ENCODE measurements around the gene SGO1.
"Not testable (repeated sequence)": the region's sequence is repeated elsewhere in the genome, so short reads cannot be mapped to it uniquely, and the experiment has no call there.

Gene SGO1

DNA sequence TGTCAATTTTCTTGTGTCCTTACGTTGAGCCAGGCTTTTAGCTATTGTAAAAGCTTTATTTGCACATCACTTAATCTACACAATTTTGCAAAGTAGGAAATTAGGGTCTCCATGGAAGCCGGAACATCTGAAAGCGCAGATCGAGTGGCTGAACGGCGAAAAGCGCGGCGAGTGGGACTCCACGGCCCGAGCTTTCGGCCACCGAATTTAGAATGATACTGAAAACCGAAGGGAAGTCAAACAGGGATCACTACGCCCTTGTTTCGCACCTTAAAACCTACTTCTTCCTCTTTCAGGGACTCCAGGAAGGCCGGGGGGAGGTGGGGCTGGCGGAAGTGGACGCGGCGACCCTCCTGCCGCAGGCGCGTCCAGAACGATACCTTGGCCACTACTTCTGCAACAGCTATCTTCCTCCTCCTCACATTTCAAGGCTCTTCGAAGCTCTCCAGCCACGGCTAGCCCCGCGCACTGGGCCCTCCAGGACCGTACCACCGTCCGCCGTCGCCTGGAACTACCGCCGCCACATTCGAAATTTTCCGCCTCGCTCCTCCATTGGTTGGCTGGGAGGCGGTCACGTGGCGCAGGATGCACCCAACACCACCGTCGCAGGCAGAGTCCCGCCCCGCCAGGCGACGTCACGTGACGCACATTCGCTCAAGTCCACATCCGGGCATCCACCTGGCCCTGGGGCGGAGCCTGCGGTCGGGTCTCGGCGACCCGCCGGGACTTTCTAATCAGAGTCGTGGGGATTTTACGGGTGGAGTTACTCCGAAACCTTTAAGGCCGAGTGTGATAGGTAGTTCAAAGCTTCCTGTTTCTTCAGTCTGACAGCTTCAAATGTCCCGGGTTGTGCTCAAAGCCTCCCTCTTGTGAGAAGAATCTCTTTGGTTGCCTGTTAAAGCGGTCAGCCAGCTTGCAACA lies at the start of gene SGO1:
Gene SGO1 (minus strand): TSS at position 528 of the 921 bp plus-strand sequence. CDS start 2,179 bp downstream, outside the sequence.
- peak; percentile 98 for DNase-seq (ENCODE audit: low spot score)

DNA sequence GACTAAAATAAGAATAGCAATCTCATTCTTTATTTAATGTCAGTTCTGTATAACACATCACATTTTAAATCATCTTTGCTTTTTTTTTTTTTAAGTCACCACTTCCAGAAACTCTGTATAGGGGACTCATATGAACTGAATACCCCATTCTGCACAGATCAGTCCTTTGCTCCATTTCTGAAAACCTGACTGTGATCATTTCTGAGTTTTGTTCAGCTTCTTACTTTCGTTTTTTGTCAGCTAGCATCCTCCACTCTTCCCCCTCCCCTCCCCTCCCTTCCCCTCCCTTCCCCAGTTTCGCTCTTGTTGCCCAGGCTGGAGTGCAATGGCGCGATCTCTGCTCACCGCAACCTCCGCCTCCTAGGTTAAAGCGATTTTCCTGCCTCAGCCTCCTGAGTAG lies 49.8 kb upstream of the SGO1 start:
- no peak for DNase-seq (ENCODE audit: low spot score)

DNA sequence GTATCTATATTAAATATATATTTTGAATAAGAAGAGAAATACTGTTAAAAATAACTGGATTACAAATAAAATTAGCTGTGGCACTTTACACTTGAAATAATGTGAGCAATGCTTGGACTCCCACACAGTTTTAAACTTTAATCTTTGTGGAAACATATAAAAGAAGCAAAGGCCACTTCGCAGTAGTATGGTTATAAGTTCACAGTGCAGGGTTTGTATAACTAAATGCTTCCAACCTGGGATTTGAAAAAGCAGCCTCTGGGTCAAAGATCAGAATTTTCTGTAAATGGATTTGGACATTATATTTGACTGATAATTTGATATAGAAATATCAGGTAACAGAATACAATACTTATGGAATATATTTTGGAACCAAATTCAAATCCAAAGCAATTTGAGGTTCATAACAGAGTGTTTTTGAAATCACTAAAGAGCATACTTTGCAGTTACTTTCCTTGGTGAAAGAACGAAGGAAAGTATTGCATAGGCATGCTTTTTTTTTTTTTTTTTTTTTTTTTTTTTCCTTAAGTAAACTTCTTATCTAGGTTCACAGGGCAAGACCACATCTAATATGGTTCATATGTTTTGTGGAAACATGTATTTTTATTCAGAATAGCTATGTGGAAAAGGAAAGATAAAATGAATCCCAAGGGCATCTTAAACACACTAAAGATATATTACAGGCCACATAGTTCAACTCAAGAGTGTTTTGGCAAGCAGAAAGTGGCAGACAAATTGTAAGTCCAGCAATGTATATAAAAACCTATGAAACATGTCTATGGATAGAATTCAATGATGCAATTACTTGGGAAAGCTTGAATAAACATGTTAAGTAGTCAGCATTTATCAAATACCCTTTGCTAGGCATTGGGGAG lies 47.1 kb upstream of the SGO1 start:
- no peak for DNase-seq (ENCODE audit: low spot score)

DNA sequence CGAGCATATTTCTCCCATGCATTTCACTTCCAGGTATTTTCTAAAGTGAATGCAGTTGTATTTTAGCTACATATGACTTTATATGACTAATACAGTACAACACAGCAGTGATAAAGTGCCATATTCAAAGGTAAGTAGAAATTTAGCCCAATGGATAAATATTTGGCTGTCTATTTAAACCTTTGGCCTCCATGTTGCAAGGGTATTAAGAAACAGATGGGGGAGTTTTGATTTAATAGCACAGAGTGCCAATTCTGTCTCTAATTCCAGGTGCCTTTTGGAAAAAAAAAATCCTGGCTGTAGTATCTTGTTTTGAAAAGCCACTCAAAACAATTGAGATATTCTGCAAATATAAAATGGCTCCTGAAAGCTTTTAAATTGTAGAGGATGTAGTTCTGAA lies 44.9 kb upstream of the SGO1 start:
- DNase-seq (ENCODE audit: low spot score), result peak; percentile 78

DNA sequence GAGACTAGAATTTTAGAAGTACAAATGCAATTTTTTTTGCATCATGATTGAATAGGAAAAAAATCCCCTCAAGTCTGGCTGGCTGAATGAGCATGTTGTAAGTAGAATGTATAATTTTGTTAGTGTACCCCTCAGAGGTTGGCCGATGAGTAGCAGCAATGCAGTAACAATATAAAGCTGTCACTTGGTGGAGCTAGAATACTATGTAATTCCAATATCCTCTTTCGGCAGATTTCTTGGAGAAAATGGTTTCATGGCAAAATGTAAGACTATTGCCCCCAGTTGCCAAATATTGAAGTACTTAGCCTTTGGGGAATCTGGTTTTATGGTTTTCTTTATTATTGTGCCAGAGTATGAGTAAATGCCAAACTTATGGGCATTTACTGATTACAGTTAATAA lies 39.8 kb upstream of the SGO1 start:
- peak; percentile 71 for DNase-seq (ENCODE audit: low spot score)

DNA sequence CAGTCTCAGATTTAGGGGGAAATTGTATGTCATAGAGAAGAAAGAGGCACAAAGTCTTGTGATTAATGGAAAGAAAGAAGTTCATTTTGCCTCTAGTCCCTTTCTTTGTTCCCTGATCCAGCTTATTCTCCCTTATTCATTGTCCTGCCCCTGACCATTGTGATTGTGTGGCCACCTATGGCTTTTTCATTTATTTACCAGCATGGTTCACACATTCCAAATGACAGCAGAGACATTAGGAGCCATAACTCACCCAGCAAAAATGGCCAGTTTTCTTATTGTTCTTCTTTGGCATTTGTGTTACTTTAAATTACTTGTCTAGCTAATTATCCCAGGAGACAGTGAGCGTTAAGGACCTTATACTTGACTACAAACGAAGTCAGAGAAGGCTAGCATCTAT lies 36.3 kb upstream of the SGO1 start:
- no peak for DNase-seq (ENCODE audit: low spot score)

DNA sequence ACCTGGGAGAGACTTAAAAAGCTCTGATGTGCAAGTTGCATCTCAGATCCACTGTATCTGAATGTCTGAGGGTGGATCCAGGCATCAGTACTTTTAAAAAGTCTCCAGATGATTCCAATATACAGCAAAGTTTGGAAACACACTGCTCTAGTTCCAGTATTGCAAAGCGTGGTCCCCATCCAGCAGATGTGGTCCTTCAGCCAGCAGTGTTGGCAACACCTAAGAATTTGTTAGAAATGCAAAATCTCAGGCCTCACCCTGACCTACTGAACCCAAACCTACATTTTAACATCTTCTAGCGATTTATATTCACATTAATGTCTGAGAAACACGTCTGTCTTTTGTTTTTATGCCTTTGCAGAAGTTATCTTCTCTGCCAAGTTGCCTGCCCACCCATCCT lies 32.2 kb upstream of the SGO1 start:
- DNase-seq (ENCODE audit: low spot score), result no peak

DNA sequence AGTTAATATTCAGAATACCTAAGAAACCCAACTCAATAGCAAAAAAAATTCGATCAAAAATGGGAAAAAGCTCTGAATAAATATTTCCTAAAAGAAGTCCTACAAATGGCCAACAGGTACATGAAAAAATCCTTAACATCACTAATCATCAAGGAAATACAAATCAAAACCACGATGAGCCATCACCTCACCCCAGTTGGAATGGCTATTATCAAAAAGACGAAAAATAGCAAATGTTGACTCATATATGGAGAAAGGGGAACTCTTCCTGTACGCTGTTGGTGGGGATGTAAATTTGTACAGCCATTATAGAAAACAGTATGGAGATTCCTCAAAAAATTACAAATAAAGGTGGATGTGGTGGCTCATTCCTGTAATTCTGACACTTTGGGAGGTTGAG lies 29.6 kb upstream of the SGO1 start:
- DNase-seq (ENCODE audit: low spot score), result no peak

DNA sequence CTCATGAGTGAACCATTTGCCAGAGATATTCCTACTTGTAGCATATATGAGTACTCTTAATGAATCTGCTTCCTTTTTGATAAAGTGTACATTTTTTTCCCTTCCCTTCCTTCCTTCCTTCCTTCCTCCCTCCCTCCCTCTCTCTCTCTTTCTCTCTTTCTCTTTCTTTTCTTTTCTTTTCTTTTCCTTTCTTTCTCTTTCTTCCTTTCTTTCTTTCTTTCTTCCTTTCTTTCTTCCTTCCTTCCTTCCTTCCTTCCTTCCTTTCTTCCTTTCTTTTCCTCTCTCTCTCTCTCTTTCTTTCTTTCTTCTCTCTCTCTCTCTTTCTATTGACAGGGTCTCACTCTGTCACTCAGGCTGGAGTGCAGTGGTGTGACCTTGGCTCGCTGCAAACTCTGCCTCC lies 27.5 kb upstream of the SGO1 start:
- DNase-seq (ENCODE audit: low spot score), result not testable (repeated sequence)

DNA sequence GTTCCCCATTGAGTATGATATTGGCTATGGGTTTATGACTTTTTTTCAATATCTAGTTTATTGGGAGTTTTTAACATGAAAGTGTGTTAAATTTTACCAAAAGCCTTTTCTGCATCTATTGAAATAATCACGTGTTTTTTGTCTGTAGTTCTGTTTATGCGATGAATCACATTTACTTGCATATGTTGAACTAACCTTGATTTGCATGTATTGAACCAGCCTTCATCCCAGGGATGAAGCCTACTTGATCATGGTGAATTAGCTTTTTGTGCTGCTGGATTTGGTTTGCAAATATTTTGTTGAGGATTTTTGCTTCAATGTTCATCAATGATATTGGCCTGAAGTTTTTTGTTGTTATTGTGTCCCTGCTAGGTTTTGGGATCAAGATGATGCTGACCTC lies 21.9 kb upstream of the SGO1 start:
- DNase-seq (ENCODE audit: low spot score), result not testable (repeated sequence)

DNA sequence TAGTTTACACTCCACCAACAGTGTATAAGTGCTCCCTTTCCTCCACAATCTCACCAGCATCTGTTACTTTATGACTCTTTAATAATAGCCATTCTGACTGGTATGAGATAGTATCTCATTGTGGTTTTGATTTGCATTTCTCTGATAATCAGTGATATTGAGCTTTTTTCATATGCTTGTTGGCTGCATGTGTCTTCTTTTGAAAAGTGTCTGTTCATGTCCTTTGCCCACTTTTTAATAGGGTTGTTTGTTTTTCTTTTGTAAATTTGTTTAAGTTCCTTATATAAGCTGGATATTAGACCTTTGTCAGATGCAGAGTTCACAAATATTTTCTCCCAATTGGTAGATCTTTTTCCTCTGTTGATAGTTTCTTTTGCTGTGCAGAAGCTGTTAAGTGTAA lies 19.9 kb upstream of the SGO1 start:
- DNase-seq (ENCODE audit: low spot score), result not testable (repeated sequence)

DNA sequence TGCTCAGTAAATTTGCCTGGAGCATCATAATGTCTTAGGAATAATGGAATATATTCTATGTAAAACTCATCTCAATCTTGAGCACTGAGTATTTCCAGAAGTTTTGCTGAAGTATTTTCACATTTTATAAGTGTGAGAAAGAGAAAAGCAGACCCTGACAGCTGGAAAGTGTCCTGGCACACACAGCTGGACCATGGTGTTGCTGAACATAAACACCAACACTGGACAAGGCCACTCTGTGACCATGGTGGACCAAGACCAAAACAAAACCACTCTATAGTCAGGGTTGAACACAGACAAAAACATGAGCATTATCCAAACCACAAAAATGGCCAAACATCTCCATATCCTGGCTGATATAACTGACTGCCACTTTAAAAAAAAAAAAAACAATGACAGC lies 15.1 kb upstream of the SGO1 start:
- DNase-seq (ENCODE audit: low spot score), result no peak

DNA sequence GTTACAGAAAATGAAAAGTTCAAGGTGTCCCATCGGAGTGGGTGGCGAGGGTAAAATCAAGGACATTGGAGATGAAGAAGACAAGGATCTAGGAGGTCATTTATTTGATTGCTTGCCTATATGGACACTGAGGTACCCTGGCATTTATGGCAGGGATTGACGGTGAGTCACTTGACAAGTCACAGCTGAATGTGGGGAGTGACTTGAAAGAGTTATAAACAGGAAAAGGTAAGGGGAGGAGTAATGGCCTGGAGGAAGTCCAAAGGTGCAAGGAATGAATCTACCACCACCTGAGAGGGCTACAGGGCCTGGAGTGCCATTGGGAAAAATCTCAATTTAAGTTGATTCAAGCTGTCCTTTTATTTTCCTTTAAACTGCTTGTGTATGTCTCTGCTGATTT lies 11.8 kb upstream of the SGO1 start:
- DNase-seq (ENCODE audit: low spot score), result no peak

DNA sequence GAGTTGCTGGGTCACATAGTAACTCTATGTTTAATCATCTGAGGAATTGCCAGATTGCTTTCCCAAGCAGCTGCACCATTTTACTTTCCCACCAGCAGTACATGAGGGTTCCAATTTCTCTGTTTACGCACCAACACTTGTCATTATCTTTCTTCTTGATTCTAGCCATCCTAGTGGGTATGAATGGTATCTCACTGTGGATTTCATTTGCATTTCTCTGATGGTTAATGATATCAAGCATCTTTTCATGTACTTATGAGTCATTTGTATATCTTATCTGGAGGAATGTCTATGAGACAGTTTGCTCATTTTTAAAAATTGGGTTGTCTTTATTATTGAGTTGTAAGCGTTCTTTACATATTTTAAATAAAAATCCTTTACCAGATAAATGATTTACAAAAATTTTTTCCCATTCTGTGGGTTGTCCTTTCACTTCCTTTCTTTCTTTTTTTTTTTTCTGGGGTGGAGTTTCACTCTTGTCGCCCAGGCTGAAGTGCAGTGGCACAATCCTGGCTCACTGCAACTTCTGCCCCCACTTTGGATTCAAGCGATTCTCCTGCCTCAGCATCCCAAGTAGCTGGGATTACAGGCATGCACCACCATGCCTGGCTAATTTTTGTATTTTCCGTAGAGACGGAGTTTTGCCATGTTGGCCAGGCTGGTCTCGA lies 8.9 kb upstream of the SGO1 start:
- no peak for DNase-seq (ENCODE audit: low spot score)

DNA sequence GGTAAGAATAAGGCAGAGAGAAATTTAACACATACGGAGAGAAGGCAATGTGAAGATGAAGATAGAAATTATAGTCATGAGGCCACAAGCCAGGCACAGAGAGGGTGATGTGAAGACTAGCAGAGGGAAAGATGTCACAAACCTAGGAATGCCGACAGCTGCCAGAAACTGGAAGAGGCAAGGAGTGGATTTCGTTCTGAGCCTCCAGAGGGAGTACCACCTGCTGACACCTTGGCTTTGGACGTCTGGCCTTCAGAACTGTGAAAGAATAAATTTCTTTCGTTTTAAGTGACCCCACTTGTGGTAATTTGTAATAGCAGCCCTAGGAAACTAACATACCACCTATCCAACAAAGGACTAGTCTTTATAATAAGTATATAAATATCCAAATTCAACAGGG lies 5.0 kb upstream of the SGO1 start:
- DNase-seq (ENCODE audit: low spot score), result no peak

DNA sequence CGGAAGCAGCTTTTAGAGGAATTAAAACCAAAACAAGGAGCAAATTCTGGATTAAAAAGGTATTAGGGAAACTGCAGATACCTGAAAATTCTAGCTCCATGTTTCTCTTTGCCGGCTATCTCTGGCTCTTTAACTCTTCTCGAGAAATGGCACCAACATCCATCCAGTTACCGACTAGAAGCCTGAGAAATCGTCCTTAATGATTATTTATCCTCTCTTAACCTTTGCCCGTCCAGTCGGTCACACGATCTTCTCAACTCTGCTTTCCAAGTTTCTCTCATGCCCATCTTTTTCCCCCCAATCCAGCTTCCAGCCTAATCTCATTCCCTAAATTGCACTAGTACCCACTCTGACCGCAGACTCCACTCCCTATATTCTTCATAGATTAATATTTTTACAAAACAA lies 596 bp upstream of the SGO1 start:
- DNase-seq (ENCODE audit: low spot score), result no peak

DNA sequence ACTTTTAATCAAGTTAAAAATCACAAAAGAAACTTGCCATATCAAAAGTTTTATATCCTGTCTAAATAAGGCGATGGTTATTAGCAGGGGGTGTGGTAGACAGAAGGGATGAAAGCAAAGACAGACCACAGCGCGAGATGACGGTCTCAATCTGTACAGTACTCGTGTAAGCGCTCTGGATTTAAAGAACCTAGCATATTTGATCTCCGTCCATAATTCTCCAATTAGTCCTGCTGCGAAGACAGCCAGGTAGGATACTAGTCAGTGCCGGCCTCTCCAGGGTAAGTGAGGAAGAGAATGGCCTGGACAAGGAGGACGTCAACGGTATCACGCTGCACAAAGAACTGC lies 701 bp downstream of the SGO1 start:
- no peak for DNase-seq (ENCODE audit: low spot score)

DNA sequence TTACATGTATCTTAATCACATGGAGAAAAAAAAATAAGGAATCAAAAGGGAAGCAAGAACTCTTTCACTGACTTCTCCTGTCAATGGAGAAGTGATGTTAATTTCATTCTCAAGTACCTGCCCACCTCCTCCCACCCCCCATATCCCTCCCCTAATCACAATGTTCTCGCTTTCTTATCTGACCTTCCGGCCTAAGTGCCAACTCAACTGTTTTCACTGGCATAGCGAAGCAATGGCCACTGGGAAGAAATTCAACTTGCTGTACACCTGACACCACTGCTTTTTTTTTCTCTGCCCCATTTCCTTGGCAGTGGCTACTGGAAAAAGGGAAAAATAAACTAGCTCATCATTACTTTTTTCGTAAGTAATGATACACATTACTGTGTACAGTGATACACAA lies 3.8 kb downstream of the SGO1 start:
- DNase-seq (ENCODE audit: low spot score), result no peak

DNA sequence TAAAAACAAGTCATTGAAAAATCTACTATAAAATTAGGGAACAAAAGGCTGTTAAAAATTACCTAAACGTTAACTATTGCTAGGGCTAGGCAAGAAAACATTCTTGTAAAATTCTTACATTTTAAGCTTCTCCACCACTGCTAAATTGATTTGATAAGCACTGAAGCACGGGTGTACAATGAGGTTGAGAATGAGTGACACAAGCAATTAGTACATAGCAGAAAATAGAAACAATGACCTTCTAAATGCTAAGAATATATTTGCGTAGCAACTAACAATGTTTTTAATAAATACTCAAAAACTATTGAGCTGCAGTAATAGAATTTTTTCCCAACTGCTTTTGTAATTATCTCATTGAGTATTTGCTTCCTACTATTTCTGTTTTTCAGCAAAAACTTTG lies 4.7 kb downstream of the SGO1 start:
- DNase-seq (ENCODE audit: low spot score), result no peak

DNA sequence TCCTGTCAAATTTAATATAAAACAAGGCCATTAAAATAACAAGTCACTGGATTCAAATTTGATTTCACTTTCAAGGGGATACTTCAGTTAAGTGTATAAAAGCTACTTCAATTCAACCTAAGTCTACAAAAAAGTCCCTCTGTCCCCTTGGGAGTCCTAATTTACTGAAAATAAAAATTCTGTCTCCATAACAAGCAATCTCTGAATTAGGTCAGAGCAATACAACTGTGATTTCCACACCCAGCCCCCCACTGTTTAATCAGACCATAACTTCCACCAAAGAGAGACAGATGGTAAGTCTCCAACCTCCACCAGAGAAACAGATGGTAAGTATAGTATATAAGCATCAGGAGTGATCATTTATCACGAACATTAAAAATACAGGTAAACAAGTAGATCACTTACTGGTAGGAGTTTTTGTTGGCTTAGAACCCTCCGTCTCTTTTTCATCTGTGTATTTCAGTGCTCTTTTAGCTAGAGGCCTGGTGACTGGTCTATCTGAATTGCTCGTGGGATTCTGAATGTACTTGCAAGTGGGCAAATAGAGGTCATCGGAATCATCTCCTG lies 12.1 kb downstream of the SGO1 start:
- DNase-seq (ENCODE audit: low spot score), result peak; percentile 50

DNA sequence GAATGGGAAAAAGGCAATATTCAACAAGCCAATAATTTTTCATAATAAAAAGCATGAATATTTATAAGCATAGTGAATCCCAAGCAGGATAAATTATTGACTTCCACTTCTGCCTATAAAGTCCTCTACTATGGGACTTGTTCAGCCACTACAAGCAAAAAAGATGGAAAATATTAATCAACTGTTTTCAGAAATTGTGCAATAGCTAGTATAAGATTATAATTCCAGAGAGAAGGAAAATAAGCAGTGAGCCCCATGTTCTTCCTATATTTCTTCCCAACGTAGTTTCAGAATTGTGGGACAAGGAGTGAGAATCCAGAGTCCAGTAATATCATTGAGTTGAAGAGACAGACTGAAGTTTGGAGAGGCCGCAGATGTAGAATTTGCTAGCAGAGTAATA lies 24.3 kb downstream of the SGO1 start:
- DNase-seq (ENCODE audit: low spot score), result no peak

DNA sequence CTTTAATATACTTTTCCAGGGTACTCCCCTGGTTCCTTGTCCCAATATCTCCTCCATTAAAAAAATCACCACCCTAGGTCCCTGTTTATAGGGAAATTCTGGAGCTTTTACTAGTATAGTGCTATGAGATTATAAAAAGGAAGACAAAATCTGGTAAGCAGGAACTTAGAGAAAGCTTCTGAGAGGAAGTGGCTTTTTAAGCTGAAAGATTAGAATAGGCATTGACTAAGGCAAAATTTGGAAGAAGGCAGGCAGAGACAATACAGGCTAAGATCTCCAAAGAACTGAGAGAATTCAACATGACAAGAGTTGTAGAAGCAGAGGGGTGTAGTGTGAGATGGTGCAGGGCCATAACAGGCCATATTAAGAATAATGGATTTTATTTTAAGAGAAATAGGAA lies 25.8 kb downstream of the SGO1 start:
- DNase-seq (ENCODE audit: low spot score), result no peak
